T-helper 2 cell (primary cell): Measurements from ENCODE around the gene PALD1.

Source experiments
- DNase-seq, 5 experiments: peaks; one replicate each; pipeline versions ENCODE4 v3.0.0 to v3.0.0-alpha.2; 2012 to 2022

PALD1 gene

DNA sequence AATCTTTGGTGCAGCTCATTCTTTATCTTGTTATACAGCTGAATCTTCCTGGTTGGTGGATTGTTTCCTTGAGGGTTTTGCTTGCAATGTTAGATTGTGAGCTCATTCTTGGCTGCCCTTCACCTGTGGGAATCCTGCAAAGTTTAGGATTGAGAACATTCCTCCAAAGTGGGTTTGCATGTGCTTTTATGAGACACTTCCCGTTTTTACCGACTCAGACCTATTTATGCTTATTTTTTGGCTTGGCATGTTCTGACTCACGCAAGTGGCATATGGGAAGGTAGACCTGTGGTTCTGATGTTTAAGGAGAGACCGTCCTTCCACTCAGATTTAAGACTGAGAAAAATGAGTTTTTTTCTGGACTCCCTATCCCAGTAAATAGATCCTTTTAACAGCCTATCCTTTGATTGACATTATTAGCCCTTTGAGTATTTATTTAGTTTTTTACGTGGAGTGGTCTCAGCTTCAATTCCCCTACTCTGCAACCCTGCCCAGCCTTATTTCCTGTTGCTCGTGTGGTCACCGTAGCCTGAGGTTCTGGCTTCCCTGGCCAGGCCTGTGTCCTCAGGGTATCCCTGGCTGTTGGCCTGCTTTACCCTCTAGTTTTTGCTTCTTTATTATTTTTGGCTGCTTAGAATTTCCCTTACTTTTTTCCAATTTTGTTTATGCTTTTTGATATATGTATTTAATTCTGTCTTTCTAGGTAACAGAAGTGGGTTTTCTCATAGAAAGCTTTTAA, 137.4 kb downstream of the PALD1 start:
- DNase-seq: no peak

GRCh38 chr10:70616761-70617160, 138.2 kb downstream of the PALD1 start:
- DNase-seq: peak in 1 of 5 experiments; percentile 71
